COR-L47 (cell line): ENCODE results near the gene CPLX1.

Experiments
- DNase-seq: peaks from one replicate; lab custom pipeline; 2025; lab: John Stamatoyannopoulos, UW

The CPLX1 gene

GRCh38 chr4:825971-826330 lies at the start of gene CPLX1:
Gene CPLX1 (minus strand): TSS chr4:826129. CDS start chr4:824522, 1,607 bp downstream.
- peak; percentile 73 for DNase-seq

GRCh38 chr4:874971-875817 lies 49.3 kb upstream of the CPLX1 start:
- DNase-seq = no peak

GRCh38 chr4:874056-874455 lies 48.1 kb upstream of the CPLX1 start:
- no peak for DNase-seq

- no peak for DNase-seq
These were observed 46.5 kb upstream of the CPLX1 start for GRCh38 chr4:872241-872981.

GRCh38 chr4:871484-871883 lies 45.6 kb upstream of the CPLX1 start:
- no peak for DNase-seq

- DNase-seq = no peak
These were observed 45.0 kb upstream of the CPLX1 start for GRCh38 chr4:870951-871350.

- no peak for DNase-seq
These were observed 43.8 kb upstream of the CPLX1 start for GRCh38 chr4:869776-870175.

- DNase-seq = no peak
These were observed 42.5 kb upstream of the CPLX1 start for GRCh38 chr4:868421-868820.

- no peak for DNase-seq
These were observed 41.8 kb upstream of the CPLX1 start for GRCh38 chr4:867526-868250.

- no peak for DNase-seq
These were observed 40.9 kb upstream of the CPLX1 start for GRCh38 chr4:866761-867390.

- DNase-seq = no peak
These were observed 40.3 kb upstream of the CPLX1 start for GRCh38 chr4:866068-866760.

- no peak for DNase-seq
These were observed 39.6 kb upstream of the CPLX1 start for GRCh38 chr4:865572-865971.

GRCh38 chr4:865121-865465 lies 39.2 kb upstream of the CPLX1 start:
- DNase-seq = no peak

- DNase-seq = no peak
These were observed 38.7 kb upstream of the CPLX1 start for GRCh38 chr4:864456-865120.

GRCh38 chr4:860561-860960 lies 34.6 kb upstream of the CPLX1 start:
- DNase-seq = no peak

GRCh38 chr4:859496-859895 lies 33.6 kb upstream of the CPLX1 start:
- no peak for DNase-seq

GRCh38 chr4:858831-859451 lies 33.0 kb upstream of the CPLX1 start:
- DNase-seq = no peak

- DNase-seq = no peak
These were observed 32.1 kb upstream of the CPLX1 start for GRCh38 chr4:858041-858481.

- DNase-seq = no peak
These were observed 31.5 kb upstream of the CPLX1 start for GRCh38 chr4:857461-857860.

GRCh38 chr4:856225-856901 lies 30.4 kb upstream of the CPLX1 start:
- DNase-seq = no peak
